ENCODE data around the gene CACNA2D3.

CACNA2D3 gene

GRCh38 chr3:54874816-54875556 is 752.6 kb downstream of the CACNA2D3 start:
- no peak for DNase-seq (ENCODE audit: low read depth)
- no peak overlapping the region for H3K4me3 ChIP-seq (ENCODE audit: low read length)
- TF ChIP-seq, protein P1, sequence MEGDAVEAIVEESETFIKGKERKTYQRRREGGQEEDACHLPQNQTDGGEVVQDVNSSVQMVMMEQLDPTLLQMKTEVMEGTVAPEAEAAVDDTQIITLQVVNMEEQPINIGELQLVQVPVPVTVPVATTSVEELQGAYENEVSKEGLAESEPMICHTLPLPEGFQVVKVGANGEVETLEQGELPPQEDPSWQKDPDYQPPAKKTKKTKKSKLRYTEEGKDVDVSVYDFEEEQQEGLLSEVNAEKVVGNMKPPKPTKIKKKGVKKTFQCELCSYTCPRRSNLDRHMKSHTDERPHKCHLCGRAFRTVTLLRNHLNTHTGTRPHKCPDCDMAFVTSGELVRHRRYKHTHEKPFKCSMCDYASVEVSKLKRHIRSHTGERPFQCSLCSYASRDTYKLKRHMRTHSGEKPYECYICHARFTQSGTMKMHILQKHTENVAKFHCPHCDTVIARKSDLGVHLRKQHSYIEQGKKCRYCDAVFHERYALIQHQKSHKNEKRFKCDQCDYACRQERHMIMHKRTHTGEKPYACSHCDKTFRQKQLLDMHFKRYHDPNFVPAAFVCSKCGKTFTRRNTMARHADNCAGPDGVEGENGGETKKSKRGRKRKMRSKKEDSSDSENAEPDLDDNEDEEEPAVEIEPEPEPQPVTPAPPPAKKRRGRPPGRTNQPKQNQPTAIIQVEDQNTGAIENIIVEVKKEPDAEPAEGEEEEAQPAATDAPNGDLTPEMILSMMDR (IDR thresholded peaks at IDR 0.05; ENCODE audit: insufficient read depth, low read depth, low read length, missing control alignments): no peak

DNA sequence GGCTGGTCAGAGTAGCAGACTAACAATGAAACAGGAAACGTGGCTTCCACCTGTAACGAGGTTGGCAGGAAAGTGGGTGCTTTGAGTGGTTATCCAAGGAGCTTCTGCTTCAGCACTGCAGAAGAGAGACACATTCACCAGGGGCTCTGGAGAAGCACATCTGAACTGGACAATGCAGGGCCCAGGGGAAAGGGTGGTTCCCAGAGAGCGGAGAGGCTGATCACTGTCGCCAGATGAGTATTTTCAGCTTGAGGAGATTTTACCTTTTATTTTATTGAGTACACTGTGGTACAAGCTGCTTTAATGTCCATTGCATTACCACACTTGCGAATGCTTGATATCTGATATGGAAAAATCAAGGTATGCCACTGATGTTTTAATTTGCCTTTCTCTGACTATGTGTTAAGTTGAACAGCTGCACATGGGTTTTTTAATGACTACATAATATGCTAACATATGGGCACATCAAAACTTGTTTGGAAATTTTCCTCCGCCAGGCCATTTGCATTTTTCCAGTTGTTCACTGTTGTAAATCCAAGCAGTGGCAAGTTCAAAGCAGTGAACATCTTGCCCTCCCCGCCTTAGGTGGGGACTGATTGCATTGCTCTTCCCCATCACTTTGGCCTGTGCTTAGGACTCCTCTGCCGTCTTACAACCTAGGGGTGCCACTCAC is 753.4 kb downstream of the CACNA2D3 start:
- H3K4me3 ChIP-seq (ENCODE audit: low read length): no peak overlapping the region
- TF ChIP-seq, protein P1 (IDR thresholded peaks at IDR 0.05; ENCODE audit: insufficient read depth, low read depth, low read length, missing control alignments): no peak
- no peak for DNase-seq (ENCODE audit: low read depth)

DNA sequence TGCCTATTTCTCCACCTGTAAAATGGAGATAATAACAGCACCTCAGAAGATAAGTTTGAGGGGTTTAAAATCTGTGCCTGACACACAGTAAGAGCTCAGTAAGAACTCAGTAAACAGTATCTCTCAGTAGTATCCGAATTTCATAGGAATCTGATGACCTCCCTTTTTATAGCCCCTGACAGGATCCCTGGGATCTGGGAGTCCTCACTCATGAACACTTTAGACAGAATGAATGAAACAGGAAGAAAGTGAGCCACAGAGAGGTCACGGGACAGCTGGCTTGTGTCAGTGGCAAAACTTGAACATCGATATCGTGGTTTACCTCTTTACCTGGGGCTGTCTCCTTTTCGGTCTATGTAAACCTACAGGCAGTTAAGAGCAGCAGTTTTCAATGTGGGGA is 754.3 kb downstream of the CACNA2D3 start:
- H3K4me3 ChIP-seq (ENCODE audit: low read length): no peak overlapping the region
- TF ChIP-seq, protein P1 (IDR thresholded peaks at IDR 0.05; ENCODE audit: insufficient read depth, low read depth, low read length, missing control alignments): no peak
- no peak for DNase-seq (ENCODE audit: low read depth)

GRCh38 chr3:54877730-54878129 is 755.4 kb downstream of the CACNA2D3 start:
- no peak for DNase-seq (ENCODE audit: low read depth)
- H3K4me3 ChIP-seq (ENCODE audit: low read length): no peak overlapping the region
- TF ChIP-seq, protein P1 (IDR thresholded peaks at IDR 0.05; ENCODE audit: insufficient read depth, low read depth, low read length, missing control alignments): no peak

DNA sequence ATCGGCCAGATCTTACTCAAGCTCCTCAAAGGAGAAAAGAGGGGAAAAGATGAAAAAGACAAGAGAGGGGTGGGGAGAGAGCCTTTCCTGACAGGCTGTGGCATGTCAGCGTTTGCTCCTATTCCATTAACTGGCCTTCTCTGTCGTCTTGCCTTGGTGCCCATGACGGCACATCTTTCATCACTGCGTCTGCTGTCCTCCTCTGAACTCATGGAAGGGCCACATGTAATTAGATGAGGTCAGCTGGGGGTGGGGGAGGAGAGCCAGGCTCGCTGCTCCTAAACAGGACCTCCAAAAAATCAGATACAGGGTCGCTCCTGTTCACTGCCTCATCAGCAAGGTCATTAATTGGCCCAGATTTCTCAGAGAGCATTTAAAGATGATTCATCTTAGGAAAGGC is 755.8 kb downstream of the CACNA2D3 start:
- DNase-seq (ENCODE audit: low read depth): peak; percentile 16
- TF ChIP-seq, protein P1 (IDR thresholded peaks at IDR 0.05; ENCODE audit: insufficient read depth, low read depth, low read length, missing control alignments): no peak
- H3K4me3 ChIP-seq (ENCODE audit: low read length): no peak overlapping the region

DNA sequence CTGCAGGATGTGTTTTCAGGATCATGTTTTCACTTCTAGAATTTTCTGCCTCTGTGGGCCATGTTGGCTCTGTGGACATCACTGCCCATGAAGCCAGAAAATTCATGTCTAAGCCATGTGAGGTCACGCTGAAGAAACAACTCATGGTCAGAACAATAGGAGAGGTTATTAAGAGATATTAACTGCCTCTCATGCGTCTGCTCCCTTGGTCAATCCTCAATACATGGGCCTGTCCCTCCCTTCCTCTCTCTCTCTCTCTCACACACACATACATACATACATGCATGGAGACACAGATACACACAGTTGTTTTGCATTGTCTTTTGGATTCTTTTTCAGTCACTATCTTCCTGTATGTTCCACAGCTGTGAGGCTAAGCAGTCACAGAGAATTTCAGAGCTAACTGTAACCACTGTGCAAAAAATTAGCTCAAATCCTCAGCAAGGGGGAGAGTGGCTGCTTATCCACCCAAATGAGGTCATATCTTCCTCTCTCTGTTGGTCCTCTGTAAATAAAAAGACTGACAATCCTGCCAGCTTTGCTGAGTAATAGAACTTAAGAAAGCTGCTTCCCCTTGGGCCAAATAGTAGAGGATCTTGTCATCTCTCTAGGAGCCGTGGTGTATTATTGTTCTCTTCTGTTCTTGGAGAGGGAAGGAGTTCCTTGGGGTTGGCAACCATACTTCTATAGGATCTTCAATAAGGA is 759.9 kb downstream of the CACNA2D3 start:
- DNase-seq (ENCODE audit: low read depth): peak; percentile 92
- TF ChIP-seq, protein P1 (IDR thresholded peaks at IDR 0.05; ENCODE audit: insufficient read depth, low read depth, low read length, missing control alignments): no peak
- H3K4me3 ChIP-seq (ENCODE audit: low read length): no peak overlapping the region

Data from epithelial cell of esophagus (primary cell).